HTR-8/SVneo (cell line): ENCODE measurements around the gene CSMD2.

Experiments used
- DNase-seq: peaks from one replicate; pipeline ENCODE4 v3.0.0; 2011; ENCODE audit warnings: low spot score, mixed read lengths; ENCODE audit not compliant: insufficient read length
- FAIRE-seq: peaks from 2 replicates; lab custom pipeline; 2011; peaks lifted over from hg19 to GRCh38; lab: Jason Lieb, UNC

Gene CSMD2

GRCh38 chr1:33841494-33841893 is 323.5 kb downstream of the CSMD2 start:
- no peak for FAIRE-seq
- DNase-seq = no peak

- FAIRE-seq (no peak), DNase-seq (no peak)
These were observed 327.4 kb downstream of the CSMD2 start for GRCh38 chr1:33837635-33838034.

- FAIRE-seq (no peak), DNase-seq (no peak)
These were observed 328.1 kb downstream of the CSMD2 start for GRCh38 chr1:33836911-33837310.

DNA sequence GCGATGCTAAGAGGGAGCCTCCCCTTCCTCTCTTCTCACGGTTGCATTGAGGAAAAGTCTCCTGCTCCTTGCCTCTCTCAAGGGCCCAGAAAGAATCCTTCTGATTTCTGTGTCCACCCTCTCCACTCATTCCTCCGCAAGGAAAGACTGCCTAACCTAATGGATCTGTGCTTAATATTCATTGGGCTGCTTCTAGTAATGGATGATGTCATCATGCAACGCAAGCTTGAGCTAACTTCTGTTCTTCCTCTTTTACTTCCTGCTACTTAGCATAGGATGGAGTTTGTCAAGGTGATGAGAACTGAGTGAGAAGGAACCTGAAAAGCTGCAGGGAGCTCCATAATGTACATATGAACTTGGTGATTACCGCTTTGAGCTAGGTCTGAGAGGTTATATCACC is 336.4 kb downstream of the CSMD2 start:
- DNase-seq (no peak), FAIRE-seq (no peak)

- FAIRE-seq = no peak
These were observed 337.0 kb downstream of the CSMD2 start for GRCh38 chr1:33828059-33828458.

GRCh38 chr1:33826711-33827110 is 338.3 kb downstream of the CSMD2 start:
- FAIRE-seq = no peak

More at GRCh38 chr1:33828059-33828458, 337.0 kb downstream of the CSMD2 start:
- no peak for DNase-seq

DNA sequence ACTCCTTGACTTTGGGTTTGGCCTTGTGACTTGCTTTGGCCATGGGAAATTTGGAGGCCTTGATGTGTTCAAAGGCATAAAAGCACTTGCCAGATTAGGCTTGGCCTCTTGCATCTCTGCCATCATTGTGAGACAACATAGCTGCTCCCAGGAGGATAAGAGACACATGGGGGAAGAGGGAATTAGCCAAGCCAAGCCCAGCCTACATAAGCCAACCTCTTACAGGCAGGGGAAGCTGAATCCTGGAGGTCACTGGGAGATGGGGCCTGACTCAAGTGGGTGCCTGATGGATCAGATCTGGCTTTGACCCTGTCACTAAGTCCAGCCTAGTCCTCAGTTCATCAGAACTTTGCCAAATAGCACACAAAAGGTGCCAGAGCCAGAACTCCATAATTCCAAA is 338.7 kb downstream of the CSMD2 start:
- DNase-seq (no peak), FAIRE-seq (no peak)

More at GRCh38 chr1:33826711-33827110, 338.3 kb downstream of the CSMD2 start:
- DNase-seq = no peak

DNA sequence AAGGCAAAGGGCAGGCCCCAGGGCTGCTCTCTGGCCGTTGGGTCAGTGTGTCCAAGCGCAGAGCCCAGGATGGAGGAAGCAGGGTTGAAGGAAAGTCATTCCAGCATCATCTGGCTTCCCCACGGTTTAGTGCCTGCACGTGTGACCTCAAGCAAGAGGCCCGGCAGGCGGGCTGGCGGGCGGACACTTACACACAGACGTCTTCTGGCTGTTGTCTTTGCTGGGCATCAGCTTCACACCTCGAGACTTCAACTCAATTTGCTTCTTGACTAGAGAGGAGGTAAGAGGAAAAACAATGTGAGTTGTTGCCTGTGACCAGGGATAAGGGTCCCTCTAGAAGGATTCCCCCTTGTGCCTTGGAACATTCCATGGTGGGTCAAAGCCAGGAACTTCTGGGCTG is 339.5 kb downstream of the CSMD2 start:
- DNase-seq (no peak), FAIRE-seq (no peak)

GRCh38 chr1:33824971-33825370 is 340.1 kb downstream of the CSMD2 start:
- DNase-seq (no peak), FAIRE-seq (no peak)

GRCh38 chr1:33824321-33824720 is 340.7 kb downstream of the CSMD2 start:
- DNase-seq (no peak), FAIRE-seq (no peak)

GRCh38 chr1:33823830-33824229 is 341.2 kb downstream of the CSMD2 start:
- FAIRE-seq = no peak
- no peak for DNase-seq

- DNase-seq (no peak), FAIRE-seq (no peak)
These were observed 341.6 kb downstream of the CSMD2 start for GRCh38 chr1:33823401-33823800.

DNA sequence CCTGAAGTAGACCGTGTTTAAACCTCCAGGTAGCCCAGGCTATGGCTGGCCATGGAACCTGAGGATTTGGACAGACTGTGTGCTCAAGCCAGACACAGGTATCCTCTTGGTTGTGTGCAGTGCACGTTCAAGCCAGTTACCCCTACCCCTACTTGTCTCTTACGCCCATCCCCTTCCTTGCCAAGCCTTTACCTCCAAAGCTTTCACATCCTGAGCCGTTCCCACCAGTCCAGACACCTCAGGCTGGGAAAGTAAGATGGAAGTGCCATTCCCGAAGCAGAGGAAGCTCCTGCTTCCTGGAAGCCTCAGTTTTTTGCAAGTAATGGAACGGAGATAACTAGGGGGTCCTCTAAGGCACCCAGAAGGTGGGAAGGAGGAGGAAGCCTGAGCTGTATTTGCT is 342.6 kb downstream of the CSMD2 start:
- DNase-seq (no peak), FAIRE-seq (no peak)

GRCh38 chr1:33821291-33821690 is 343.7 kb downstream of the CSMD2 start:
- FAIRE-seq (no peak), DNase-seq (no peak)

DNA sequence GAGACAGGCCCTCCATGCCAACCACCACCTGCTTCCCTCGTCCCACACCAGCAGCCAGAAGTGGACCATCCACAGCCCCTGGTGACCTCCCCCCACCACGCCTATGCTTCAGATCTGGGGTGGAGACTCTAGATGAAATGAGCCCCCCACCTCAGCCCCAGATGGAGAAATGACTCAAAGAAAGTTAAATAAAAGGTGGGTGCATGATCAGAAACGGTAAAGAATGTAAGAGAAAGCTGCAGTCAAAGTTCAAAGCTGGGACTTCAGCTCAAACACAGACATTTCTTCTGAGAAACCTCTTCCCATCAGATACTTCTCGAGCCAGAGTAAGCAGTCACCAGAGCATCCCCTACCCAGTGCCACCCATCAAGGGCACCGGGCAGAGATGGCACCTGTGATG is 344.2 kb downstream of the CSMD2 start:
- DNase-seq (no peak), FAIRE-seq (no peak)

DNA sequence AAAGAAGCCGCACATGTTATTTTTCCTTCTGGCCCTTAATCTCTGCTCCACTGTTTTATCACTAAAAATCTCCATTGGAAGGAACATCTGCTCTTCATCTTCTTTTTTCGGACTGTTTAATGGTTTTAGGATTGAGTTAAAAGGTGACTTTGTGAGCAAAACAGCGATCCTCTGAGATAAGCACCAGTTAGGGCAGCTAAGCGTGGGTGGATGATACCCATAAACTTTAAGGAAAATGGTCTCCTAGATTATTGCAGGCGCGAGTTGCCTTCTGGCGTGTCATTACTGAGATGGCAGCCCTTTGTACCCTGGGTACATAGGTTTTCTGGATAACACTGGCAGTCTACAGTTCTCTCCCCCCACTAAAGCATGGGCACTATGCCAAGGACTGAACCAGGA is 345.1 kb downstream of the CSMD2 start:
- no peak for FAIRE-seq
- no peak for DNase-seq

- DNase-seq = no peak
- FAIRE-seq = no peak
These were observed 345.6 kb downstream of the CSMD2 start for GRCh38 chr1:33819290-33819912.

GRCh38 chr1:33818071-33818470 is 347.0 kb downstream of the CSMD2 start:
- no peak for FAIRE-seq
- no peak for DNase-seq

DNA sequence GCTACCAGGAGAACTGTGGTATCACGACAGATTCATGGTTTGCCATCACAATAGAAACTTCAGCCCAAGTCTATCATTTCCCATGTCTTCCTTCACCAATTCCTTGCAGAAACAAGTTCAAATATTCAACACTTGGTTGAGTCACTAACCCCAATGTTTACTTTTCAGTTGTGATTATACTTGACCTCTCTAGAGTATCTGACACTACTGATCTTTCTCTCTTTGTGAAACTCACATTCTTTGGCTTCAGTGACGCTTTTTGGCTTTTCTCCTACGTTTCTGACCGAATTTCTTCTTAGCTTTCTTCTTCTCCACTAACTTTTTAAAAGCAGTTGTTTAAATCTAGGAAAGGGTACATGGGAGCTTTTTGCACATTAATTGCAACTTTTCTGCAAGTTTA is 350.0 kb downstream of the CSMD2 start:
- FAIRE-seq (no peak), DNase-seq (peak; percentile 20)

- peak; percentile 13 for DNase-seq
- no peak for FAIRE-seq
These were observed 350.9 kb downstream of the CSMD2 start for GRCh38 chr1:33814166-33814565.

DNA sequence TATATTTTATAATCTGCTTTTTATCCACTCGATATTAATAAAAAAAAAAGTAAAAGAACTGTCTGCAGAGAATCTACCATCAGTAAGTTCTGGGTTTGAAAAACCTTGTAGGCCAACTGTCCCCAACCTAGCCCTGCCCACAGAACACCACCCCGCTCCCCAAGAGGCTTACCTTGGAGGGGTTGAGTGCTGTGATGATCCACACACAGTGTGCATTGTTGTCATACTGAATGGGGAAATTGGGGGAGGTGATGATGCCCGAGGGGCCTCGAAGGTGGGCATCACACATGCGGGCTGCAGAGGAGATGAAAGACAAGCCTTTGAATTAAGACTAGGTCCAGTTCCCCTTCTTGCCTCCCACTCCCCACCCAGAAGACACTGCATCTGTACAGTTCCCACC is 354.5 kb downstream of the CSMD2 start:
- DNase-seq (no peak), FAIRE-seq (no peak)

DNA sequence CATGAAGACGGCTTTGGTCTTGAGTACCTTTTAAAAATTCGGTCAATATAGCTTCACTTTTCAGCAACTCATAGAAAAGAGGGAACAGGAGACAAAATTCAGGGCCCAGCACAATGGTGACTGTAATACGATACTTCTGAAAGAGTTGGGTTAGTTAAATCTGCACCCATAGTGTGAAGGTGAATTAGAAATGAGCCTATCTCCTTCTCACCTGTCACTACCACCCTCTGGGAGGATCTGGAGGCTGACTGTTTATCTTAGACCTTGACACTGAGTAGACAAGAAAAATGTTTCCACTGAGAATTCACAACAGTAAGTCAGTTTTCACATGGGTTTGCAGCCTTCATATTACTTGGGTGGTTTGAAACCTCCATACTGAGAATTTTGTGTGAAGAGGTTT is 359.0 kb downstream of the CSMD2 start:
- DNase-seq (no peak), FAIRE-seq (no peak)

GRCh38 chr1:33802268-33802667 is 362.8 kb downstream of the CSMD2 start:
- no peak for DNase-seq
- no peak for FAIRE-seq
